AG09309 (cell line): ENCODE results near the gene CFAP43.
A peak's percentile ranks its signal among the peaks of the same experiment; 100 is the strongest.

Experiments
- DNase-seq: peaks from one replicate; pipeline ENCODE4 v3.0.0-alpha.2; 2010; ENCODE audit warnings: low read depth
- H3K4me3 ChIP-seq: 2 replicates; pipeline ENCODE4 v1.5.1; 2011; ENCODE audit warnings: mild to moderate bottlenecking, low read depth, low read length, moderate library complexity; ENCODE audit not compliant: control insufficient read depth
- TF ChIP-seq, protein P1 (sequence below): IDR thresholded peaks from 2 replicates; pipeline ENCODE4 v1.5.1; 2011; ENCODE audit warnings: mild to moderate bottlenecking, low read depth, low read length, inconsistent platforms; ENCODE audit not compliant: insufficient read depth, control insufficient read depth; ENCODE audit errors: missing control alignments

Gene CFAP43, protein sequence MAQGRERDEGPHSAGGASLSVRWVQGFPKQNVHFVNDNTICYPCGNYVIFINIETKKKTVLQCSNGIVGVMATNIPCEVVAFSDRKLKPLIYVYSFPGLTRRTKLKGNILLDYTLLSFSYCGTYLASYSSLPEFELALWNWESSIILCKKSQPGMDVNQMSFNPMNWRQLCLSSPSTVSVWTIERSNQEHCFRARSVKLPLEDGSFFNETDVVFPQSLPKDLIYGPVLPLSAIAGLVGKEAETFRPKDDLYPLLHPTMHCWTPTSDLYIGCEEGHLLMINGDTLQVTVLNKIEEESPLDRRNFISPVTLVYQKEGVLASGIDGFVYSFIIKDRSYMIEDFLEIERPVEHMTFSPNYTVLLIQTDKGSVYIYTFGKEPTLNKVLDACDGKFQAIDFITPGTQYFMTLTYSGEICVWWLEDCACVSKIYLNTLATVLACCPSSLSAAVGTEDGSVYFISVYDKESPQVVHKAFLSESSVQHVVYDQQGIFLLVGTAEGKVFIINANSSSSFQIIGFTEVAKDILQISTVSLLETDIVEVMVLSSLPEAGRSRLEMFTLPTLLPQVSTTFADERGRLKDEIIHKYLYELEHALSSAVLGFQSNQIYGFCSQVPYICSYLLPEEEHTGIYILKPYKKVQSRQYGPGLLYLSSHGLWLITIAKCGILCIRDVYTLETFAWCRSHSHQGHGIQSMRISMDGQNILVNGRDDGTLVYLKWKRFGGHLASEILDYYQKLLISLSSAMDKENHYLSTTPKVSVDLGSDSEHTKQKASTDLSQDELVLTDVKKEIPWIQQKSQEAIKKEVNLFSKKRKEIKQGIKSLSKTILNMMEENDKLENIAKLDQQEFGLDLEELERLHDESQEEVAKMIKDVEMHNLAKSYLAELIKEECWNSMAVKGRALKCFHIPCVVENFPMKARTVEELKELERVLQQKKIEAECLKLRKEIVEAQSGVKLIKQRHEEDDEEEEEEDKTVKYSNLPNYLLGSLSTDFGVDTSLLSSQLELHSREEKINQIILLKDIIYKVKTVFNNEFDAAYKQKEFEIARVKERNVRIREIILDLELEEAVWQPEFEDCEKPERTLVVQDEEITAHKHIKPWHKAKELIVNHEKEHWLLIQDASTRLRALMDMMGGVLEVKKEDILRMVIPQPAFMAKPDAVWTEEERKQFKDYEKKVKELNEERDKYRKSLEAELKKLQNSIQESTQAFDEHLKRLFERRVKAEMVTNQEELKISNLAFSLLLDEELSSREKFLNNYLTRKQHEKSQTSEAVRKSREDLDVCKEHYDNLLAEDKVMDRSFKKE (N-terminal part only)

DNA sequence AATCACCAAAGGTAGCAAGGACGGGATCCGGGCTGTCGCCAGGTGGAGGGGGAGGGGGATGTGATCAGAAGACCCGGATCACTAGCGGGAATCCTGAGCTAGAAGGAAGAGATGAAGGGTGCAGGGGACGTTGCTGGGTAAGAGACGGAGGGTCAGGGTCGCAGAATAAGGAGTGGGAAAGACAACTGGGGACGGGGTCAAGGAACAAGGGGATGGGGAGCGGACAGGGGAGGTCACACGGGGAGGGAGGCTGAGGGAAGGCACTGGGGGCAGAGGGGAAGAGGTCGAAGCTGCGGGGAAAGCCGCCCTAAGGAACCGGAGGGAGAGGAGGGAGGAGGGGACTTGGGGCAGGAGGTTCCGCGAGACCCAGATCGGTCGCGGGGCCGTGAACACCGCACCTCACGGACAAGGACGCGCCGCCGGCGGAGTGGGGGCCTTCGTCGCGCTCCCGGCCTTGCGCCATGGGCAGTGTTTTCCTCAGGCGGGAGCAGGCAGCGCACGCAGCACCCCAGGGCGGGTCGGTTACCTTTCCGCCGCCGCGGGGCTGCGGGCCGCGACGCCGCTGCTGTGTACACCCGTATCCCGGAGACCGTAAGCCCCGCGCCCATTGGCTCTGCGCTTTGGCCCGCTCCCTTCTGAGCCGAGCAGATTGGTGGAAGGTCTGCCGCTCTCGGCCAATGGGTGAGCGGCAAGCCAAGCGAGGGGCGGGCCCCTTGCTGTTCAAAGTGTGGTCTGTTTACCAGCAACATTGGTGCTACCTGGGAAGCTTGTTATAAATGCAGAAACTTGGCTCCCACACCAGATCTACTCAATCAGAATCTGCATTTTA is at the start of gene CFAP43:
Gene CFAP43, minus strand, starts transcription at position 581 of the 829 bp plus-strand sequence. Its CDS starts 118 bp downstream, at position 463.
- TF ChIP-seq, protein P1, sequence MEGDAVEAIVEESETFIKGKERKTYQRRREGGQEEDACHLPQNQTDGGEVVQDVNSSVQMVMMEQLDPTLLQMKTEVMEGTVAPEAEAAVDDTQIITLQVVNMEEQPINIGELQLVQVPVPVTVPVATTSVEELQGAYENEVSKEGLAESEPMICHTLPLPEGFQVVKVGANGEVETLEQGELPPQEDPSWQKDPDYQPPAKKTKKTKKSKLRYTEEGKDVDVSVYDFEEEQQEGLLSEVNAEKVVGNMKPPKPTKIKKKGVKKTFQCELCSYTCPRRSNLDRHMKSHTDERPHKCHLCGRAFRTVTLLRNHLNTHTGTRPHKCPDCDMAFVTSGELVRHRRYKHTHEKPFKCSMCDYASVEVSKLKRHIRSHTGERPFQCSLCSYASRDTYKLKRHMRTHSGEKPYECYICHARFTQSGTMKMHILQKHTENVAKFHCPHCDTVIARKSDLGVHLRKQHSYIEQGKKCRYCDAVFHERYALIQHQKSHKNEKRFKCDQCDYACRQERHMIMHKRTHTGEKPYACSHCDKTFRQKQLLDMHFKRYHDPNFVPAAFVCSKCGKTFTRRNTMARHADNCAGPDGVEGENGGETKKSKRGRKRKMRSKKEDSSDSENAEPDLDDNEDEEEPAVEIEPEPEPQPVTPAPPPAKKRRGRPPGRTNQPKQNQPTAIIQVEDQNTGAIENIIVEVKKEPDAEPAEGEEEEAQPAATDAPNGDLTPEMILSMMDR = no peak
- H3K4me3 ChIP-seq = peak within 1 kb of the TSS; percentile 67
- peak; percentile 68 for DNase-seq

GRCh38 chr10:104281694-104282093 is 49.5 kb upstream of the CFAP43 start:
- H3K4me3 ChIP-seq = no peak overlapping the region
- TF ChIP-seq, protein P1 = no peak
- DNase-seq = no peak

- H3K4me3 ChIP-seq = no peak overlapping the region
- DNase-seq = no peak
- TF ChIP-seq, protein P1 = no peak
These were observed 47.5 kb upstream of the CFAP43 start for GRCh38 chr10:104279550-104280259.

- no peak overlapping the region for H3K4me3 ChIP-seq
- TF ChIP-seq, protein P1 = no peak
- DNase-seq = no peak
These were observed 45.6 kb upstream of the CFAP43 start for GRCh38 chr10:104277785-104278184.

GRCh38 chr10:104276192-104276591 is 44.0 kb upstream of the CFAP43 start:
- no peak for DNase-seq
- H3K4me3 ChIP-seq = no peak overlapping the region
- TF ChIP-seq, protein P1 = no peak
